SK-N-SH treated with all-trans-retinoic acid at 6 μM for 48 hours (cell line): ENCODE results near the gene SCAF8.

ENCODE experiments used
- ATAC-seq: fragments of 200-7000 bp; cut with Tn5 transposase; 3 replicates; pipeline ENCODE4 v1.9.1; 2020; ENCODE audit warnings: mild to moderate bottlenecking, moderate library complexity
- ARNTL ChIP-seq: fragments of 450-650 bp; formaldehyde crosslinking; IDR thresholded peaks from 2 replicates; pipeline ENCODE4 v1.5.0; 2020; ENCODE audit warnings: low read depth, mild to moderate bottlenecking, moderate library complexity, borderline replicate concordance
- BACH2 ChIP-seq: fragments of 250-450 bp; sonication (Bioruptor Pico); IDR thresholded peaks from 2 replicates; pipeline ENCODE4 v1.9.0; 2021; ENCODE audit warnings: mild to moderate bottlenecking, borderline replicate concordance
- CSDC2 ChIP-seq: fragments of 250-450 bp; sonication (Bioruptor Pico); IDR thresholded peaks from 2 replicates; pipeline ENCODE4 v1.5.0; 2020; ENCODE audit warnings: mild to moderate bottlenecking, moderate library complexity
- ESRRG ChIP-seq: fragments of 250-450 bp; sonication (Bioruptor Pico); IDR thresholded peaks from 2 replicates; pipeline ENCODE4 v1.6.1; 2021; ENCODE audit warnings: mild to moderate bottlenecking
- GLIS3 ChIP-seq: fragments of 250-450 bp; sonication (Bioruptor Pico); IDR thresholded peaks from 2 replicates; pipeline ENCODE4 v1.5.0; 2020; ENCODE audit warnings: mild to moderate bottlenecking, moderate library complexity
- ISL1 ChIP-seq: fragments of 250-450 bp; sonication (Bioruptor Pico); IDR thresholded peaks from 2 replicates; pipeline ENCODE4 v2.1.2; 2022; ENCODE audit warnings: mild to moderate bottlenecking, moderate library complexity
- OSR1 ChIP-seq: fragments of 250-450 bp; sonication (Bioruptor Pico); IDR thresholded peaks from 2 replicates; pipeline ENCODE4 v1.8.0; 2022; ENCODE audit warnings: moderate library complexity, mild to moderate bottlenecking, inconsistent platforms
- PPARA ChIP-seq: fragments of 250-450 bp; sonication (Bioruptor Pico); IDR thresholded peaks from 2 replicates; pipeline ENCODE4 v1.5.0; 2020; ENCODE audit warnings: mild to moderate bottlenecking, borderline replicate concordance
- RARB ChIP-seq: fragments of 250-450 bp; sonication (Bioruptor Pico); IDR thresholded peaks from 2 replicates; pipeline ENCODE4 v1.8.0; 2021; ENCODE audit warnings: mild to moderate bottlenecking, moderate library complexity
- SNAI2 ChIP-seq: fragments of 250-450 bp; sonication (Bioruptor Pico); IDR thresholded peaks from 2 replicates; pipeline ENCODE4 v1.5.0; 2020; ENCODE audit warnings: mild to moderate bottlenecking, moderate library complexity
- TCF4 ChIP-seq: fragments of 250-450 bp; sonication (Bioruptor Pico); IDR thresholded peaks from 2 replicates; pipeline ENCODE4 v1.8.0; 2021; ENCODE audit warnings: mild to moderate bottlenecking, moderate library complexity, borderline replicate concordance
- TOX ChIP-seq: fragments of 250-450 bp; sonication (Bioruptor Pico); IDR thresholded peaks from 2 replicates; pipeline ENCODE4 v1.8.0; 2021; ENCODE audit warnings: mild to moderate bottlenecking, moderate library complexity, borderline replicate concordance
- ZC3H10 ChIP-seq: fragments of 250-450 bp; sonication (Bioruptor Pico); IDR thresholded peaks from 2 replicates; pipeline ENCODE4 v1.5.1; 2021; ENCODE audit warnings: mild to moderate bottlenecking, moderate library complexity
- ZFP30 ChIP-seq: fragments of 450-650 bp; formaldehyde crosslinking; IDR thresholded peaks from 2 replicates; pipeline ENCODE4 v1.5.0; 2022; ENCODE audit warnings: mild to moderate bottlenecking, moderate library complexity
- ZNF565 ChIP-seq: fragments of 450-650 bp; formaldehyde crosslinking; conservative IDR thresholded peaks from 2 replicates; pipeline ENCODE4 v1.5.0; 2020; ENCODE audit warnings: low read depth, mild to moderate bottlenecking, moderate library complexity
- ZNF8 ChIP-seq: fragments of 450-650 bp; formaldehyde crosslinking; IDR thresholded peaks from 2 replicates; pipeline ENCODE4 v1.5.0; 2020; ENCODE audit warnings: mild to moderate bottlenecking, moderate library complexity
- TF ChIP-seq, protein P1 (sequence below): fragments of 250-450 bp; sonication (Bioruptor Pico); IDR thresholded peaks from 2 replicates; pipeline ENCODE4 v1.8.0; 2021; ENCODE audit warnings: low read depth, mild to moderate bottlenecking, moderate library complexity, borderline replicate concordance
- TF ChIP-seq, protein P2 (sequence below): fragments of 250-450 bp; sonication (Bioruptor Pico); IDR thresholded peaks from 2 replicates; pipeline ENCODE4 v1.8.0; 2020; ENCODE audit warnings: mild to moderate bottlenecking, moderate library complexity, borderline replicate concordance
- TF ChIP-seq, protein P3 (sequence below): fragments of 250-450 bp; sonication (Bioruptor Pico); IDR thresholded peaks from 2 replicates; pipeline ENCODE4 v1.5.1; 2020; ENCODE audit warnings: low read depth, mild to moderate bottlenecking, moderate library complexity
- TF ChIP-seq, protein P4 (sequence below): fragments of 250-450 bp; sonication (Bioruptor Pico); IDR thresholded peaks from 2 replicates; pipeline ENCODE4 v1.5.0; 2020; ENCODE audit warnings: mild to moderate bottlenecking, moderate library complexity
- TF ChIP-seq, protein P5 (sequence below): fragments of 250-450 bp; sonication (Bioruptor Pico); IDR thresholded peaks from 2 replicates; pipeline ENCODE4 v1.5.1; 2021; ENCODE audit warnings: mild to moderate bottlenecking, moderate library complexity

The SCAF8 gene

DNA sequence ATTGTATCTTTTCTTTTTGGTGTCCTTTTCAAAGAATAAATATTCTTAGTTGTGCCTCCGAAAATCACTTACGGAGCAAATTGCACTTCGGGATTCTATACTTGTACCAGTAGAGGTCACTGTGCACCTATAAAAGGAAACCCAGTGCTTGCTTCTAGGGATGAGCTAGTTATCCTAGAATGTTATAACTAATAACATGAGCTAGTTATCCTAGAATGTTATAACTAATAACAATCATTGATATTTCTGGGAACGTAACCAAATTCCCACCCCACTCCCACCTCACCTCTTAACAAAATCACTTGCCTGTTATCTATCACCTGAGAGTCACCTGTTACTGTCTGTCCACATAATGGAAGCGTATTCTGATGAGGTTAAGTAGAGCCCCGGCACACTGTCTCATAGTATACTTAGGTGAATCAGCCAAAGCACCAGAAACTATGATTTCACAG lies 135.0 kb downstream of the SCAF8 start:
- peak; percentile 76 for ATAC-seq
- no peak for TF ChIP-seq ZNF8
- no peak for TF ChIP-seq OSR1 (CRISPR knock-in tag)
- TF ChIP-seq, protein P1, sequence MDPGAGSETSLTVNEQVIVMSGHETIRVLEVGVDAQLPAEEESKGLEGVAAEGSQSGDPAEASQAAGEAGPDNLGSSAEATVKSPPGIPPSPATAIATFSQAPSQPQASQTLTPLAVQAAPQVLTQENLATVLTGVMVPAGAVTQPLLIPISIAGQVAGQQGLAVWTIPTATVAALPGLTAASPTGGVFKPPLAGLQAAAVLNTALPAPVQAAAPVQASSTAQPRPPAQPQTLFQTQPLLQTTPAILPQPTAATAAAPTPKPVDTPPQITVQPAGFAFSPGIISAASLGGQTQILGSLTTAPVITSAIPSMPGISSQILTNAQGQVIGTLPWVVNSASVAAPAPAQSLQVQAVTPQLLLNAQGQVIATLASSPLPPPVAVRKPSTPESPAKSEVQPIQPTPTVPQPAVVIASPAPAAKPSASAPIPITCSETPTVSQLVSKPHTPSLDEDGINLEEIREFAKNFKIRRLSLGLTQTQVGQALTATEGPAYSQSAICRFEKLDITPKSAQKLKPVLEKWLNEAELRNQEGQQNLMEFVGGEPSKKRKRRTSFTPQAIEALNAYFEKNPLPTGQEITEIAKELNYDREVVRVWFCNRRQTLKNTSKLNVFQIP (CRISPR knock-in tag) = no peak
- TF ChIP-seq ISL1 (CRISPR knock-in tag) = no peak
- TF ChIP-seq BACH2 (CRISPR knock-in tag) = no peak
- no peak for TF ChIP-seq RARB (CRISPR knock-in tag)
- TF ChIP-seq TCF4 (CRISPR knock-in tag) = no peak
- TF ChIP-seq ZNF565 (CRISPR knock-in tag) = no peak
- no peak for TF ChIP-seq CSDC2
- no peak for TF ChIP-seq PPARA (CRISPR knock-in tag)
- TF ChIP-seq, protein P2, sequence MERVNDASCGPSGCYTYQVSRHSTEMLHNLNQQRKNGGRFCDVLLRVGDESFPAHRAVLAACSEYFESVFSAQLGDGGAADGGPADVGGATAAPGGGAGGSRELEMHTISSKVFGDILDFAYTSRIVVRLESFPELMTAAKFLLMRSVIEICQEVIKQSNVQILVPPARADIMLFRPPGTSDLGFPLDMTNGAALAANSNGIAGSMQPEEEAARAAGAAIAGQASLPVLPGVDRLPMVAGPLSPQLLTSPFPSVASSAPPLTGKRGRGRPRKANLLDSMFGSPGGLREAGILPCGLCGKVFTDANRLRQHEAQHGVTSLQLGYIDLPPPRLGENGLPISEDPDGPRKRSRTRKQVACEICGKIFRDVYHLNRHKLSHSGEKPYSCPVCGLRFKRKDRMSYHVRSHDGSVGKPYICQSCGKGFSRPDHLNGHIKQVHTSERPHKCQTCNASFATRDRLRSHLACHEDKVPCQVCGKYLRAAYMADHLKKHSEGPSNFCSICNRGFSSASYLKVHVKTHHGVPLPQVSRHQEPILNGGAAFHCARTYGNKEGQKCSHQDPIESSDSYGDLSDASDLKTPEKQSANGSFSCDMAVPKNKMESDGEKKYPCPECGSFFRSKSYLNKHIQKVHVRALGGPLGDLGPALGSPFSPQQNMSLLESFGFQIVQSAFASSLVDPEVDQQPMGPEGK (CRISPR knock-in tag) = no peak
- TF ChIP-seq, protein P3, sequence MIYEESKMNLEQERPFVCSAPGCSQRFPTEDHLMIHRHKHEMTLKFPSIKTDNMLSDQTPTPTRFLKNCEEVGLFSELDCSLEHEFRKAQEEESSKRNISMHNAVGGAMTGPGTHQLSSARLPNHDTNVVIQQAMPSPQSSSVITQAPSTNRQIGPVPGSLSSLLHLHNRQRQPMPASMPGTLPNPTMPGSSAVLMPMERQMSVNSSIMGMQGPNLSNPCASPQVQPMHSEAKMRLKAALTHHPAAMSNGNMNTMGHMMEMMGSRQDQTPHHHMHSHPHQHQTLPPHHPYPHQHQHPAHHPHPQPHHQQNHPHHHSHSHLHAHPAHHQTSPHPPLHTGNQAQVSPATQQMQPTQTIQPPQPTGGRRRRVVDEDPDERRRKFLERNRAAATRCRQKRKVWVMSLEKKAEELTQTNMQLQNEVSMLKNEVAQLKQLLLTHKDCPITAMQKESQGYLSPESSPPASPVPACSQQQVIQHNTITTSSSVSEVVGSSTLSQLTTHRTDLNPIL (CRISPR knock-in tag) = no peak
- TF ChIP-seq, protein P4, sequence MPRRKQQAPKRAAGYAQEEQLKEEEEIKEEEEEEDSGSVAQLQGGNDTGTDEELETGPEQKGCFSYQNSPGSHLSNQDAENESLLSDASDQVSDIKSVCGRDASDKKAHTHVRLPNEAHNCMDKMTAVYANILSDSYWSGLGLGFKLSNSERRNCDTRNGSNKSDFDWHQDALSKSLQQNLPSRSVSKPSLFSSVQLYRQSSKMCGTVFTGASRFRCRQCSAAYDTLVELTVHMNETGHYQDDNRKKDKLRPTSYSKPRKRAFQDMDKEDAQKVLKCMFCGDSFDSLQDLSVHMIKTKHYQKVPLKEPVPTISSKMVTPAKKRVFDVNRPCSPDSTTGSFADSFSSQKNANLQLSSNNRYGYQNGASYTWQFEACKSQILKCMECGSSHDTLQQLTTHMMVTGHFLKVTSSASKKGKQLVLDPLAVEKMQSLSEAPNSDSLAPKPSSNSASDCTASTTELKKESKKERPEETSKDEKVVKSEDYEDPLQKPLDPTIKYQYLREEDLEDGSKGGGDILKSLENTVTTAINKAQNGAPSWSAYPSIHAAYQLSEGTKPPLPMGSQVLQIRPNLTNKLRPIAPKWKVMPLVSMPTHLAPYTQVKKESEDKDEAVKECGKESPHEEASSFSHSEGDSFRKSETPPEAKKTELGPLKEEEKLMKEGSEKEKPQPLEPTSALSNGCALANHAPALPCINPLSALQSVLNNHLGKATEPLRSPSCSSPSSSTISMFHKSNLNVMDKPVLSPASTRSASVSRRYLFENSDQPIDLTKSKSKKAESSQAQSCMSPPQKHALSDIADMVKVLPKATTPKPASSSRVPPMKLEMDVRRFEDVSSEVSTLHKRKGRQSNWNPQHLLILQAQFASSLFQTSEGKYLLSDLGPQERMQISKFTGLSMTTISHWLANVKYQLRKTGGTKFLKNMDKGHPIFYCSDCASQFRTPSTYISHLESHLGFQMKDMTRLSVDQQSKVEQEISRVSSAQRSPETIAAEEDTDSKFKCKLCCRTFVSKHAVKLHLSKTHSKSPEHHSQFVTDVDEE (CRISPR knock-in tag) = no peak
- TF ChIP-seq ZC3H10 (CRISPR knock-in tag) = no peak
- no peak for TF ChIP-seq GLIS3 (CRISPR knock-in tag)
- TF ChIP-seq SNAI2 (CRISPR knock-in tag) = no peak
- no peak for TF ChIP-seq ARNTL (CRISPR knock-in tag)
- no peak for TF ChIP-seq ZFP30 (CRISPR knock-in tag)
- no peak for TF ChIP-seq ESRRG
- TF ChIP-seq, all 23 proteins: peak for 0

DNA sequence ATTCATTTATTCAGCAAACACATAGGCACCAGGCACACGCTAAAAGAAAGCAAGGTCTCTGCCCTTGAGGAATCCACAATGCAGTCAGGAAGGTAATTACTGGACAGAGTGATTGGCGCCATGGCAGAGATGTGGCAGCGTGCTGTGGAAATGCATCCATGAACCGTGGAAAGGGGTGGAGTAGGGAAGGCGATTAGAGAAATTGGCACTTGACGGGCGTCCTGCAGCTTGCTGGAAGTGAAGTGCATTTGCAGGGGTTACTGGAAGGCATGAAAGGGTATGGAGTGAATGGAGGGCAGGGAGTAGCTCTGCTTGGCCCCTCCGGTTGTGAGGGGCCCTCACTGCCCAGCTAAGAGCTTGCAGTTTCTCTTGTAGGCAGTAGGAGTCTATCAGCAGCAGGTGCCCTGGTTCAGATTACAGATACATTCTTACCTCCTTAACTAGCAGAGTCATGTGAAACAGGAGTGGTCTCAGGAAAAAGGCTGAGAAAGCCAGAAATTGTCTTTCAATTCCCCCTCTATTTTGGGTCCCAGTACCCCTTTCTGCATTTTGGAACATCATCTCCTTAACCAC lies 139.4 kb downstream of the SCAF8 start:
- peak; percentile 45; the same call in 2 of the 3 replicates for ATAC-seq
- TF ChIP-seq CSDC2 (no peak), ARNTL (CRISPR knock-in tag) (no peak), TOX (no peak), RARB (CRISPR knock-in tag) (no peak), TCF4 (CRISPR knock-in tag) (no peak), BACH2 (CRISPR knock-in tag) (no peak)
- TF ChIP-seq, protein P5, sequence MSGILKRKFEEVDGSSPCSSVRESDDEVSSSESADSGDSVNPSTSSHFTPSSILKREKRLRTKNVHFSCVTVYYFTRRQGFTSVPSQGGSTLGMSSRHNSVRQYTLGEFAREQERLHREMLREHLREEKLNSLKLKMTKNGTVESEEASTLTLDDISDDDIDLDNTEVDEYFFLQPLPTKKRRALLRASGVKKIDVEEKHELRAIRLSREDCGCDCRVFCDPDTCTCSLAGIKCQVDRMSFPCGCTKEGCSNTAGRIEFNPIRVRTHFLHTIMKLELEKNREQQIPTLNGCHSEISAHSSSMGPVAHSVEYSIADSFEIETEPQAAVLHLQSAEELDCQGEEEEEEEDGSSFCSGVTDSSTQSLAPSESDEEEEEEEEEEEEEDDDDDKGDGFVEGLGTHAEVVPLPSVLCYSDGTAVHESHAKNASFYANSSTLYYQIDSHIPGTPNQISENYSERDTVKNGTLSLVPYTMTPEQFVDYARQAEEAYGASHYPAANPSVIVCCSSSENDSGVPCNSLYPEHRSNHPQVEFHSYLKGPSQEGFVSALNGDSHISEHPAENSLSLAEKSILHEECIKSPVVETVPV (CRISPR knock-in tag) = no peak
- TF ChIP-seq, protein P2 (CRISPR knock-in tag) = no peak
